RPMI7951 (cell line): ENCODE results near the gene POU2AF2. TPM values are rescaled to one million over a fixed set of nuclear protein-coding genes. Genes with fewer than 3 reads are reported as not detected.
"Not testable (repeated sequence)": the region's sequence is repeated elsewhere in the genome, so short reads cannot be mapped to it uniquely, and the experiment has no call there.

Experiments used
- DNase-seq: peaks from one replicate; pipeline ENCODE4 v3.0.0-alpha.2; 2012; ENCODE audit warnings: low read depth
- total RNA-seq: library from RNA; depleted of rRNA; stranded (reverse); fragments of >200 nt; shearing (Covaris generic); gene quantifications from 2 replicates; pipeline ENCODE4 v1.2.3, GENCODE V29; 2014

Gene POU2AF2
- total RNA-seq, 1 experiment from 2014 or later, result not detected

- DNase-seq, result no peak
Observed at GRCh38 chr11:111302298-111302697, 56.8 kb downstream of the POU2AF2 start.

- DNase-seq, result no peak
Observed at GRCh38 chr11:111303461-111303860, 57.9 kb downstream of the POU2AF2 start.

DNA sequence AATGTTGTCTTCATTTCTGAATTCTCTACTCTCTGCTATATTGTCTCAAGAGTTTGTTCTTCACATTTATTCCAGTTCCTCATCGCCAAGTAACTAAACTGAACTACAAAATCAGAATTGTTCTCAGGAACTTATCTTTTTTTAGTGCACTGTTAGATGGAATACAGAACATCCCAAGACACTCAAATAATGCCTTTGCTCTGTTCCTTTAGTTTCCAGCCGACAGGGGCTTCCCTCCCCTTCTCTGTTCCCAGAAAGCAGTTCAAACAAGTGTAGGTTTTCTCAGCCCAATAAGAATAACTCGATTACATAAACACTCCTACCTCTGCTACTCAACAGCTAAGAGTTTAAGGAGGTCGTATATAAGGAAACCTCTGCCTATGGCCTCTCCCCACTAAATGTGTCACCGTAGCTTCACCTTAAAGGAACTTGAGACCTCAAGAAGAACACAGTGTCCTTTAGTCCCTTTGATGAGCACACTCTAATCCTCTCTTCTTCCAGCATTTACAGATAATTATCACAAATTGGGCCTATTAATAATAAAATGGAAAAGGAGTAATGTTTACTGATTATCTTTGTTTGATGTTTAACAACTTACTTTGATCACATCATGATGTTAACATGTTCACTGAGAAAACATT lies 59.8 kb downstream of the POU2AF2 start:
- DNase-seq, result no peak

GRCh38 chr11:111305876-111306275 lies 60.4 kb downstream of the POU2AF2 start:
- no peak for DNase-seq

- DNase-seq, result no peak
Observed at GRCh38 chr11:111306321-111306720, 60.8 kb downstream of the POU2AF2 start.

DNA sequence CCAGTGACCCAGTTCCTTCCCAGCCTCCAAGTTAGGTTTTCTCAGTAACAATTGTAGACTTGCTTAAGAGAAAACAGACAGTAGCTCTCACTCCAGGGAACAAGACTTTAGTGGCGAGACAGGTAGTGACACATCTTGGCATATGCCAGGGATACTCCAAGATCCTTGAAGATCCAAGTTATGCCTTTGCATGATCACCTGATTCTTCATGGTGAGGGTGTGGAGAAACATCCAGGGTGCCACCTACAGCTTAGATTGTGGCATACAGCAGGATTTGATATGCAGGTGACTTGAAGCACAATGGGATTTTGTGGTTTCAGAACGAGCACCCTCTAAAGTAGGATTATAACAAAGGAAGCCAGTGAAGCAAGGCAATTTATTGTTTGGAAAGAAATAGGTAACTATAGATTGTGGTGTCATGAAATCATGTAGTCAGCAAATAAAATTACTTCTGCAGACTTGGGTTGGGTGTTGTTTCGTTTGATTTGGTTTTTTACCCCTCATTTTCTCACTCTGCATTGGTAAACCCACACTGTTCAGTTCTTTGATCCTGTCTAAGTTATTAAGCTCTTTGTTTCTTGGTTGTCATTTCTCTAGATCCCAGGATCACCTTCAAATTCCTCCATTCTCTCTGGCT lies 62.1 kb downstream of the POU2AF2 start:
- no peak for DNase-seq

GRCh38 chr11:111308140-111308539 lies 62.6 kb downstream of the POU2AF2 start:
- no peak for DNase-seq

- DNase-seq, result no peak
Observed at GRCh38 chr11:111309215-111309915, 63.8 kb downstream of the POU2AF2 start.

GRCh38 chr11:111310088-111310487 lies 64.6 kb downstream of the POU2AF2 start:
- no peak for DNase-seq

GRCh38 chr11:111310723-111311122 lies 65.2 kb downstream of the POU2AF2 start:
- no peak for DNase-seq

DNA sequence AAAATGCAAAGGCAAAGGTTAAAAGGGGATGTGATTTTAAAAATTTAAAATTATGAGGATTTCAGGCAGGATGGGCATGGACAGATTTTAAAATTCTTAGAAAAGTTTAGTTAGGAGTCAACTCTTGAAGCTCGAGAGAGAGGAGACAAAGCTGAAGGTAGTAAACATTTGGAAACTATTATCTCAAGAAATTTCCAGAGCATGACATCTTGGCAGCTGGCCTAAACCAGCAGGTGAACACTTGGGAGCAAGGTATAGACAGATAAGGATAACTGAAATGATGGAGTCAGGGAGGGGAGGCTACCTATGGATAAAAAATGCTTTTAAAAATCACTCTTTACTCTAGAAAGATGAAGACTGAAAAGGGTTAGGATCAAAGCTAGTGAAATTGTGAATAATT lies 66.6 kb downstream of the POU2AF2 start:
- no peak for DNase-seq

DNA sequence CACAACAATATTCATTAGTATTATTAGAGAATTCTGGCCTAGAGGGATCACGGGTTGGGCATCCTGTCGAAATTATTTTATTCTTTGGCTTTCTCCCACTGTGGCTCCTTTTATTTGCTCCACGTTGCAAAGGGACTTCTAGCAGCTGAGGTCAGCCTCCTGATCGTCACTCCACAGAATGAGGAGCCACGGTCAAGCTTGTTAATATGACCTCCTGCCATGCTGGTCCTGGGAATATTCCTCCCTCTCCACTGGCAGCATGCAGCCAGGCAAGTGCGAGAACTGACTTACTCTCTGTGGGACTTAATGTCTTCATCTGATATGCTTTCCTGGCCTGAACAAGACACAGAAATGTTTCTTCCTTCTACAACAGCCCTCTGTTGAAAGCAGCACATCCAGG lies 73.8 kb downstream of the POU2AF2 start:
- DNase-seq, result no peak

DNA sequence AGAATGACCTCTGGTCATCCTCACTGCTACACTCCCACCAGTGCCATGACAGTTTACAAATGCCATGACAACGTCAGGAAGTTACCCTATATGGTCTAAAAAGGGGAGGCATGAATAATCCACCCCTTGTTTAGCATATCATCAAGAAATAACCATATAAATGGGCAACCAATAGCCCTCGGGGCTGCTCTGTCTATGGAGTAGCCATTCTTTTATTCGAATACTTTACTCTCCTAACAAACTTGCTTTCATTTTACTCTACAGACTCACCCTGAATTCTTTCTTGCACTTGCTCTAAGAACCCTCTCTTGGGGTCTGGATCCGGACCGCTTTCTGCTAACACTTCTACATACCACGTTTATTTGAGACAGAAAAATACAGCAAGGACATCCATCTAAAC lies 74.7 kb downstream of the POU2AF2 start:
- DNase-seq, result not testable (repeated sequence)

- no peak for DNase-seq
Observed at GRCh38 chr11:111320728-111321568, 75.4 kb downstream of the POU2AF2 start.

DNA sequence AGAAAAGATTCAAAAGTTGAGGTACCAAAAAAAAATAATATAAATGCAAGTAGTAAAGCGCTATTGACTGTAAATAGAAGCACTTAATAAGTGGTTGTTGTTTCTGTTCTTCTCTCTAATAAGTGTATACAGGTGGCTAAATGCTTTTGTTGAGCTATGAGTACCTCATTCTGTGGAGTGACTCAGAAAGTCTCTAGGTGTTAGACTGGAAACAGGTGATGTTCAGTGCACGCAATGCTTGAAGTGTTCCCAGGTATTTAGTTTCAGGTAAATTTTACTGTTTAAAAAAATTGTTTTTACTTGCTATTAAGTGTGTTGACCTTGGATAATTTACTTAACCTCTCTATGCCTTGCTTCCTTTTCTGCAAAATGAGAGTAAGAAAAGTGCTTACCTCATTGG lies 77.0 kb downstream of the POU2AF2 start:
- DNase-seq, result no peak

DNA sequence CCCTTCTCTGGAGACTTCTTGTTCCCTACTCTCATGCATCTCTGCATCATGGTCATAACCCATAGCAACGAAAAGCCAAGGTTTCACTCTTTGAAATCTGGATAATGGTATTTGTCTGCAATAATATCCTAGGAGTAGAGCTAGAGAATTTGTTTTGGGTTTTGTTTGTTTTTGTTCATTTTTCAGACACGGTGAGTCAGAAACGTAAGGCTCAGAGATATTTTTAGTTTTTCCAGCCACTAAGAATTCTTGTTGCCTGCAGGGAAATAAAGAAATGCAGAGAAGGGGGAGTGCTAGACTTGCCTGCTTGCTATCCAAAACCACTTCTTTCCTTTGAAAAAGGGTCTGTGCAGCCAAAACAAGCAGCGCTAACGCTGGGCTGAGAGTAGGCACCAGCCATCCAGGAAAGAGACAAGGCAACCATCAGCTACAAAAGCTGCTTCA lies 78.8 kb downstream of the POU2AF2 start:
- DNase-seq, result peak; percentile 58

GRCh38 chr11:111325259-111325658 lies 79.7 kb downstream of the POU2AF2 start:
- DNase-seq, result no peak

DNA sequence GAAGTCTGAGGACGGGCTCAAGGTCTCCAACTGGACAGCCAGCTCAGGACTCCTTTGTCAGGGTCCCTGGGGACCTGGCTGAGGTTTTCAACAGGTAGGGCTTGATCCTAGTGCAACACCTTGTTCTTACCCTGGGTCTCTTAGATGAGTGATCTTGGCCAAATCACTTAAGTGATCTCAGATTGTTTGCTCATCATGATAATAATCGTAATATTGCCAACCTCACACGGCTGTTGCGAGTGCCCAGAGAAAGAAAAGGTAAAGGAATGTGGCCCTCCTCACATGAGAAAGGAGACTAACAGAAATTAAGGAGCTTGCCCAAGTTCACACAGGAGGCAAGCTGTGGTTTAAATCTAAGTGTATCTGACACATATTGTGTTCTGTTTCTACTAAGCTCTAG lies 81.3 kb downstream of the POU2AF2 start:
- DNase-seq, result no peak

- peak; percentile 68 for DNase-seq
Observed at GRCh38 chr11:111327908-111328624, 82.5 kb downstream of the POU2AF2 start.

DNA sequence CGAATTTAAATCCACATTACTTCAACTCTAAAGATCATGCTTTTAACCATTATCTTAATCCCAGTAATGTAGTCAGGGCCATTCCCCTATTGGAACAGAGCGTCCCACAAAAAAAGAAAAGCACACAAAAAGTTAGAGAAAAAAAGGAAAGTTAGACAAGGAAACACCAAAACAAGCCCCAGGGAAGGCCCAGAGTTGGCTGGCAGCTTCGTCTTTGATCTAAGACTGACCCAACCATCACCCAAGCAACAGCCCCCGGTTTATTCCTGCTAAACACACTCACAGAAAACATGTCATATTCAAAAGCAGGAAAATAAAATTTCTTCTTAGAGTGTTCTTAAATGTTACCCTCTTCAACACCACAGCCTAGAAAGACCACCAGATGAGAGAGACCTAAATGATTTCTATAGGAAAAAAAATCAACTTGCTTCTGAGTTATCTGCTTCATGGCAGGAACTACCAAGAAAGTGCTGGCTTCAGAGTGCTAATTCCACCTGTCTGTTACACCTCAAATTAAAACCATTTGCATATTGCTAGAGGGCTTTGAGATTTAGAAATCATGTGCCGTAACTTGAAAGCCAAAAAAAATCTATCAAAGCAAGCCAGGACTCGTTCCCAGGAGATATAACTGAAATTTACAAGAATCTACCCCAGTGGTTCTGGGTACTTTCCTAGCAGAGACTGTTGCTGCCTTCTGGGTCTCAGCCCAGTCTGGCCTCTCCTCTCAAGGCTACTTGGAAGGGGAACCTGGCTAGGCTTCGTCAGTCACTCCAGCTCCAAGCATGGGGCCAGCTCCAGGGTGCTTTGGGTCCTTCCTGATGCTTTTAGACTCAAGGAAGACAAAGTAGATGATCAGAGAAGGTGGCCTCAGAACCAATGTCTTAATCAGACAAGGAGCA lies 84.0 kb downstream of the POU2AF2 start:
- no peak for DNase-seq
